HEK293T (cell line): ENCODE data around the gene KCNK1.

Experiments
- FOXA1 ChIP-seq: fragments of 450-650 bp; IDR thresholded peaks from 2 replicates; pipeline ENCODE4 v1.6.1; 2016; ENCODE audit warnings: mild to moderate bottlenecking
- NFRKB ChIP-seq: fragments of 450-650 bp; IDR thresholded peaks from 2 replicates; pipeline ENCODE4 v1.6.1; 2016; ENCODE audit warnings: mild to moderate bottlenecking, moderate library complexity
- SP1 ChIP-seq: fragments of 450-650 bp; IDR thresholded peaks from 2 replicates; pipeline ENCODE4 v1.6.1; 2017
- TARDBP ChIP-seq: fragments of 450-650 bp; IDR thresholded peaks from 2 replicates; pipeline ENCODE4 v1.6.1; 2016

DNA sequence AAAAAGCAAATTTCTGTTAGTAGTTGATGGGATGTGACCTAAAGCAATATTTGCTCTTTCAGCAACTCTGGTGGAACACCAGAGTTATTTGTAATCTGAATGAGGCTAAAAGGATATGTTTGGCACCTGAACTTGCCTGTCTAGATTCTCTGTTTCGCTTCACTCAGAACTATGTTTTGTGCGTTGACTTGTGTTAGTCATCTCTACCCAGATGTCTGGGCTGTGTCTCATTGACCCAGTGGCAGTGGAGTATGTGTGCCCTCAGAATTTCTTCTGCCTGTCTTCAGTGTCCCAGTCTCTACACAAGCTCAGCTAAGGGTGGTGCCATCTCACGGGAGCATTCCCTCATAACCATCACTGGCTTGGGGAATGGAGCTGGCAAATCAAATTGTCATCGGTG, 13.9 kb downstream of the KCNK1 start:
- no peak for TF ChIP-seq FOXA1
- TF ChIP-seq NFRKB: no peak
- TF ChIP-seq TARDBP: no peak
- no peak for TF ChIP-seq SP1
